Adipose tissue (tissue), 3 donors: Measurements from ENCODE around the gene PPP2R2B. TPM values are rescaled to one million over a fixed set of nuclear protein-coding genes. Genes with fewer than 3 reads are reported as not detected.

ENCODE experiments used
- H3K27ac ChIP-seq: one replicate; pipeline ENCODE4 v1.5.1; 2013; ENCODE audit warnings: low read depth, low read length
- WGBS, 3 donors: extraction: QIAGEN DNeasy Blood & Tissue Kit; methylation state at CpG; one replicate each; pipeline ENCODE4 v1.1.7; 2013; 5-methylcytosine and 5-hydroxymethylcytosine counted together
- polyA plus RNA-seq, 3 donors: library from polyadenylated mRNA; stranded (reverse); fragments of 200-250 nt; gene quantifications; one replicate each; pipeline ENCODE4 v1.2.3, GENCODE V29; 2013
- donor health status: healthy with polysubstance abuse.
- donor health status: Bipolar disorder and iron deficiency.
- donor health status: healthy.

PPP2R2B gene
- polyA plus RNA-seq, 3 donors = 0.28 to 0.34 (median 0.31) TPM

DNA sequence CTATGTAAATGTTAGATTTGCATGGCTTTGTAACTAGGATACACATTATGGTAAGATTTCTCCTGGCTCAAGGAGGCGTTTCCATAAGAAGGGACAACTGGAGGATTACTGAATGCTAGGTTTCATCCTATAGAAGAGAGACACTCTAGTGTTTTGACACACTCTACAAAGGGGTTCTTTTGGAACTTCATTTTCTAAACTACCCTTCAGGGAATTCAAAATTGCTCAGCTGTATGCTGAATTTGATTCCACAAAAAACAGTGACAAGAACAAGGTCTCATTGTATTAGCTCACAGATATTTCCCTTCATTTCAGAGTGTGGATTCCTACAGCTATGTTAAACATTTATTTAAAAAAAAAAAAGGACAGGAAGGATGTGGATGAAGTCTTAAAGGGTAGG lies 151.7 kb downstream of the PPP2R2B start:
- WGBS, 3 donors = 71 to 94% (median 84%) methylated on average over 1 of the region's 1 CpG
- H3K27ac ChIP-seq = no peak overlapping the region

DNA sequence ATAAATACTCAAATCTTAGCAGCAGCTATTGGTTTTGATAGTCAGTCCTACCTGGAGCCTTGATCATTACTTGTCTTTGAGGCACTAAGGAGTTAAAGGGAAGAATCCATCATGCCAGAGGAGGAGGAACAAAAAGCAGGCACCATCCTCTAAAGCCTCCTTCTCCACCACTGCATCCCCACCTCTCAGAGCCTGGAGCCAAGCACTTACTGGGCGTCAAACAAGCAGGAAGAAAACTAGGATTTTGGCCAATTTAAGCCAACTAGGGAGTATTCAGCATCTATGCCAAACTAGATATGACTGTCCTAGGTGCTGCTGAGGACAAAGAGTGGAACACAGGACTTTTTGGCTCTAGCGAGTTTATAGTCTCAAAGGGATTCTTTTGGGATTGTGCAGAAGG lies 152.5 kb downstream of the PPP2R2B start:
- WGBS, 3 donors = 52 to 70% (median 70%) methylated on average over 2 of the region's 2 CpGs

DNA sequence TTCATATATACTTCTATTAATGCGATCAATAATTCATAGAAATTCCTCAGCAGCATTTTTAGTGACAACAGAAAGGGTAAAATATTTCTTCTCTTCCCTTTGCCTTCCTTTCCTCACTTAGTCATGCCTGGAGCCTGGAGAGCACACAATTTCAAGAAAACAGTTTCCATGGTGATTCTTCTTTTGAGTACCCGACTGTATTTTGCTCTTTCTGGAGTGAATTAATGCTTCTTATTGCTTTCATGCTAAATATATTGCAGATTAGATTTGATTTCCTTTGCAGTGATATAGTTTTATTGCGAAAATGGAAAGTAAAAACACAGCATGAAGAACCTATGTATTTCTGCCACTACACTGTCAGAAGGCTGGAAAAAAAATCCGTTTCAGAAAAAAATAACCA lies 153.5 kb downstream of the PPP2R2B start:
- WGBS, 3 donors = 65 to 71% (median 67%) methylated on average over 4 of the region's 4 CpGs
- H3K27ac ChIP-seq = no peak overlapping the region

More for the DNA sequence above, 152.5 kb downstream of the PPP2R2B start:
- no peak overlapping the region for H3K27ac ChIP-seq

DNA sequence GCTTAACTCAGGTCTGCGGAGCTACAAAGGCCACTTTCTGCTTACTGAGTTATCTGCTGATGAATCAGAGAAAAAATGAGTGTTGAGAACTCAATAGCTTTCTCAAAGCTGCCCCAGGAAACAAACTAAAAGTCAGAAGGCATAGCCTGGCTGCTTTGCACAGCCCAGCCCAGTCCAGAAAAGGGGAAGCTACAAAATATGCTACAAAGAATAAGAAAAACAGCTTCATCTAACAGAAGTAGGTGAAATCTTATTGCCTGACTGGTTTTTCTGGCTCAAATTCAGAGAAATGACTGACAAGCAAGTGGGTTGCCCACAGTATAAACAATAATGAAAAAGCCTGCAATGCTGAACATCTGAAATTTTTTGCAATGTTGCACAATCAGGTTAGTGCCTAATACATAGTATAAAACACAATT lies 156.2 kb downstream of the PPP2R2B start:
- H3K27ac ChIP-seq = no peak overlapping the region
- WGBS, 3 donors = 58 to 87% (median 63%) methylated on average over 1 of the region's 1 CpG

DNA sequence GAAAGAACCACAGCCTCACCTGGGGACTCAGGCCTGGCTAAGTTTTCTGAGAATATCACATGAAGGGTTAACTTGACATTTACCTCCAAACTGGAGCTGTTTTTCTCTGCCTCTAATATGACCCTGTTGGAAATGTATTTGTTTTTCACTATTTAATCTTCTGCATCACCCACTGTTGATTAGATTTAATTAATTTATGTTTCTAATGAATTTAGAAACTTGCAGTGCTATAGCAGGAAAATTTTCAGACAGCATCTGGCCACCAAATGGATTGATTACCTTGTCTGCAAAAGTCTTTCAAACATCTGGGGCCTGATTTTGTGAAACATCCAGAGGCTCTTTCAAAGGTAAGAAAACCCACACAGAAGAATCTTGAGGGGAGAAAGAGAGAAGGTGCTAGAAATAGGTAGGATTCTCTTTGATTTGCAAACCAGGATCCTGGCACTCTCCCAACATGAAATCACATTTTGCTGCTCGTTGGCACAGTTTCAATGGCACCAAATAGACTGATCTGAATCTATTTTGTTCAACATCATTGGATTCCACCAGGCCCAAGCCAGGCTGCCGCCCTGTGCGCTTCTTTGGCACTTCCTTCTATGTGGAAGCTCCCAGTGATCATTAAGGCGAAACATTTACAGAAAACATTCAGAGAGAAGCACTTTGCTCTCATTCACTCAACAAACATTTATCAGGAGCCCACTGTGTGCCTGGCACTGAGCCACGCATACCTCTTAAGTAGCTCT lies 157.3 kb downstream of the PPP2R2B start:
- WGBS, 3 donors = 72 to 84% (median 83%) methylated on average over 5 of the region's 5 CpGs
- no peak overlapping the region for H3K27ac ChIP-seq

DNA sequence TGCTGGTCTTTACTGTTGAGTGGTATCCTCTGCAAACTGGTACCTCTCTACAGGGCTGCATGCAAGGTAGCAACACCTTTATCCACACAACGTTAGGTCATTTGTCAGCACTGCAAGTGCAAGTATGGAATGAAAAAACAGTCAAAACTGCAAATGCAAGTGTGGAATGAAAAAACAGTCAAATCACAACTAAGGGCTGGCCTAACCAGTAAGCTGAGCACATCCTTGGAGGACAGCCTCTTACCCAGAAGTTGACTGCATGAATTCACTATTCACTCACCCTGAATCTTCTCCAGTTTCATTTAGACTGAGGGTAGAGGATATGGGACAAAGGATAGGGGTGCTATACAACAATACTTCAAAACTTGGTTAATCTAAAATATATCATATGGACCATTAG lies 158.4 kb downstream of the PPP2R2B start:
- 61 to 78% (median 73%) methylated on average over 1 of the region's 1 CpG for WGBS, 3 donors
- H3K27ac ChIP-seq = no peak overlapping the region

DNA sequence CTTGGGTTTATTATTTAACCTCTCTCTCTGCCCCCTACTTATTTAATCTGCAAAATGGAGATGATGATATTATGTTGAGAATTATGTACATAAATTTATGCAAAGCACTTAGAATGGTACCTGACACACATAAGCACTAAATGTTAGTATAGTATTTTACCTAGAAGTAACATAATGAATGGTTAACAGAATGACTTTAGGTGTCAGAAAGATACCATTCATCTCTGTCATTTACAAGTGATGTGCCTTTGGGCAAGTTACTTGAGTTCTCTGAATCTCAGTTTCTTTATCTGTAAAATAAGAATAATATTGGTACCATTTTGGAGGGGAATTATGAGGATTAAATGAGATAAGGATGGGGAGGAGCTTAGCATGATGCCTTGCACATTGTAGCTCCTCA lies 159.4 kb downstream of the PPP2R2B start:
- no peak overlapping the region for H3K27ac ChIP-seq

DNA sequence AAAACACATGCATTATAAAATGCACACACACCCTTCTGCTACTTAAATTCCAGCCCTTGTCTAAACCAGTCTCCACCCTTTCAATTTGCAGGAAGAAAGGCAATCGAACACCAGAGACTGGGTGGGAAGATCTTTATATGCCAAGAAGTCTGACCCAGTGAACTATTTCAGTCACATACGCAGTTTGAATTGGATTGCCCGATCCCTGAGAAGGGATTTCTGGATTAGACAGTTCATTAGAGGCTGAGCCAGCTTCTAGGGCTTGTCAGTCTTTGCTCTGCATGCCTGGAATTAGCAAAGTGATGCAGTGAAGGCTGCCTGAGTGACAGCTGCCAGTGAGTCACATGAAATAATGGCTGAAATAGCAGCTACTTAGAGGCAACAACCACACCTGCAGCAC lies 159.9 kb downstream of the PPP2R2B start:
- H3K27ac ChIP-seq = no peak overlapping the region
- WGBS, 3 donors = 34 to 80% (median 48%) methylated on average over 3 of the region's 3 CpGs

DNA sequence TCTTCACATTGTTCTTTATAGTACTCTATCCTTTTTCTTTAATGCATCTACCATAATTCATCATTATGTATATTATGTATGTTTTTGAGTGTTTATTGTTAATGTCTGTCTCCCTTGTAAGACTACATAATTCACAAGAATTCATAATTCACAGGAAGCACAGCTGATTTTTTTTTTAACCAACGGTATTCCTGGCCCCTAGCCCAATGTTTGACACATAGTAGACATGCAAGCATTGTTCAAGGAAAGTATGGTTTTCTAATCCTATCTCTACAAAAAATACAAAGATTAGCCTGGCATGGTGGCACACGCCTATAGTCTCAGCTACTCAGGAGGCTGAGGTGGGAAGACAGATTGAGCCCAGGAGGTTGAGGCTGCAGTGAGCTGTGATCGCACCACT lies 160.6 kb downstream of the PPP2R2B start:
- WGBS, 3 donors = 58 to 65% (median 64%) methylated on average over 3 of the region's 3 CpGs
- no peak overlapping the region for H3K27ac ChIP-seq

DNA sequence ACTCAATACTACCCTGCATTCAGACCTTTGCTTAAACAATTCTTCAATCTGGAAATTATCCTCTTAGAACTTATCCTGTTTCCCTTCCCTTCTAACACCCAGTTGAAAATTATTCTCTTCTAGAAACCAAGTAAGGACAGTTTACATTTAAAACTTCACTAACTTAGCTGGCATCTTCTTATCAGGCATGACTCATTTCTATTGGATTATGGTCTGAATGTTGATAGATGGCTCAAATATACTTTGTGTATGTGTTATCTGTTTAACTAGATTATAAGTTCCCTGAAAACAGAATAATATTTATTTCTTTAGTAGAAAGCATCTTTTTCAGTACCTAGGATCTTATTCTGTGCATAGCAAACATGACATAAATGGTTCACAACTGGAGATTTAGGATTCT lies 161.9 kb downstream of the PPP2R2B start:
- no peak overlapping the region for H3K27ac ChIP-seq

DNA sequence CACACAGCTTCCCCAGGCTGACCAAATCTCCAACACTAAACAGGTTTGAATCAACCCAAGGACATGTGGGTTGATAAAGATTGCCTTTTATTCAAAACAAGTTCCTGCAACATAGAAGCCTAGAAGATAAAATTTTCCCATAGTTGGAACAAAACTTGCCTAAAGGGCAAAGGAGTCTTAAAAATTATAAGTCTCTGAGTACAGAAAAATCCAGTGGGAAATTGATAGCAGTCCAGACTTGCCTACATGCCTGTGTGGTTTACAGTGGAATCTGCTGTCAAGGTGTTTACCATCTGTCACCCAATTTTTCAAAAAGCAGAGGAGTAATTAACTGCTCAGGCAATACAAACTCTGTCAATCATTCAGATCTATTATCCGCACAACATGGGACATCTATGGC lies 168.2 kb downstream of the PPP2R2B start:
- 89 to 95% (median 94%) methylated on average over 1 of the region's 1 CpG for WGBS, 3 donors
- H3K27ac ChIP-seq = no peak overlapping the region

DNA sequence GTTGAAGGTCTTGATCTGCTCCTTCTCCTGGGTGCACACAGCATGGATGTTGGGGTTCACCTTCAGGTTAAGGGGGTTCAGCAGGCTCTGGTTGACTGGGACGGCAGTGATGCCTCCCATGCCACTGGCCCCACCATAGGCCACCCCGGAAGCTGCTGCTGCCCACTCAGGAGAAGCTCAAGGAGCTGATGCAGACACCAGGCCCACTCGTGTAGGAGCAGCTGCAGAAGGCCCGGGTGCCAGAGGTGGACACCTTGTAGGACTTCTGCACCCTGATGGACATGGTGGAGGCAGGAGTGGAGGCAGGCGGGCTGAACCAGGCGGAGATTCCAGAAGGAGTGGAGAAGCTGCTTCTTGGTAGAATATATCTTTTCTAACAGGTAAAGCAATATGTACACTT lies 171.2 kb downstream of the PPP2R2B start:
- H3K27ac ChIP-seq = no peak overlapping the region
- WGBS, 3 donors = 77 to 89% (median 88%) methylated on average over 6 of the region's 6 CpGs

DNA sequence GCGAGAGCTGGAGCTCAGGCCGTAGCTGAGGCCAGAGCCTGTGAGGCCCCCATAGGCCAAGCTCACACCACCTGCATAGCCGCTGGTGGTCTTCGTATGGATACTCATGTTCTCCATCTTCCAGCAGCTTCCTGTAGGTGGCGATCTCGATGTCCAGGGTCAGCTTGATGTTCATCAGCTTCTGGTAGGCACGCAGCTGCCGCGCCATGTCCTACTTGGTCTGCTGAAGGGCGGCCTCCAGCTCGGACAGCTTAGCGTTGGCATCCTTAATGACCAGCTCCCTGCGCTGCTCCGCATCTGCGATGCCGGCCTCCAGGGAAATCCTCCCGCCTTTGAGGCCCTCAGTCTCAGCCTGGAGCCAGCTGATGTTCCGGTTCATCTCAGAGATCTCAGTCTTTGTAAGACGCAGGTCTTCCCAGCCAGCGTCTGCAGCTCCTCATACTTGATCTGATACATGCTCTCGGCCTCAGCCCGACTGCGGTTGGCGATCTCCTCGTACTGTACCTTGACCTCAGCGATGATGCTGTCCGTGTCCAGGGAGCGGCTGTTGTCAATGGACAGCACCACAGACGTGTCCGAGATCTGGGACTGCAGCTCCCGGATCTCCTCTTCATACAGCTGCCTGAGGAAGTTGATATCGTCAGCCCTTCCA lies 172.1 kb downstream of the PPP2R2B start:
- 94 to 96% (median 95%) methylated on average over 32 of the region's 32 CpGs for WGBS, 3 donors
- no peak overlapping the region for H3K27ac ChIP-seq

DNA sequence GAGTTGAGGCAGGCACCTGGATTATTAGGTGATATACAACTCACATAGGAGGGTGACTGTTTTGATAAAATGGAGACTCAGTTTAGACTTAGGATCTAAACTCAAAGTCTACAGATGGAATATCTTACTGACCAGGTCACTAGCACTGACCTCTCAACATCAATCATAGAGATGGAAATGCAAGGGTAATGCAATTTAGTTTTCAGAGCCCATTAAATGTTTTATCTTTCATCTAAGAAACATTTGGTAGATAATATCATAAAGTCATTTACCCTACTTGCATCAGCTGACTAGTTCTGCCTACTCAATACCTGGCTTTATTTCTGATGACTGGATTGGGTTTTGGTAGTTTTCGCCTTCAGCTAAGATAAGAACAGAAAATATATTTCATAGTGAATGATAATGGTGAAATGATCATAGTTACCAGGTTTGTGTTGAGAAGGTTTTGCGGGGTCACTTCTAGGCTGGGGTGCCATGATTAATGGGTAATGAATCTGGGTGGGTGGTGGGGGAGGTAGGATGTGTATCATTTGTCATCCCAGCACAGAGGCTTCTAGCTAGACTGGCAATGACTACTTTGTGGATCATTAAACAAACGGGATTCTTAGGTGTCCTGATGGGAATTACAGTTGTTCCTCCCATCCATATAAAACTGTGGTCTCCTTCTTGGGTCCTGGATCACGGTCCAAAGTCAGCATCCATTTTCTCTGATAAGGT lies 173.4 kb downstream of the PPP2R2B start:
- H3K27ac ChIP-seq = no peak overlapping the region
- WGBS, 3 donors = 77 to 94% (median 78%) methylated on average over 4 of the region's 4 CpGs

DNA sequence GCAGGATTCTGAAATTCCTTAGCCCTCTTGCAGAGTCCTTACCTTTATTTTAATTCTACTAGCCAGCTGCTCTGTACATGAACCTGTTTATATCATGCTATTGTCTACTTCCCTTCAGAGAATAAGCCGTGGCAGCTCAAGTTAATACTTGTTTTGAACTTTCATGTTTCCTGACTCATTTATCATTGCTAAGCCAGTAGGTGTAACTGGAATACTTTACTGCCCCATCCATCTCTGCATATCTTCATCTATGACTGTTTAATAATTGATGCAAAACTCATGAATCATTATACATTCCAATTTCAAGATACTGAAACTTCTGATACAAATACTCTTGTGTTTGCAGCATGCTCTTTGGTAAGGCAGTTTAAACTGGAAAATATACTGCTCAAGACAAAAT lies 174.7 kb downstream of the PPP2R2B start:
- 13 to 19% (median 18%) methylated on average over 1 of the region's 1 CpG for WGBS, 3 donors
- no peak overlapping the region for H3K27ac ChIP-seq

DNA sequence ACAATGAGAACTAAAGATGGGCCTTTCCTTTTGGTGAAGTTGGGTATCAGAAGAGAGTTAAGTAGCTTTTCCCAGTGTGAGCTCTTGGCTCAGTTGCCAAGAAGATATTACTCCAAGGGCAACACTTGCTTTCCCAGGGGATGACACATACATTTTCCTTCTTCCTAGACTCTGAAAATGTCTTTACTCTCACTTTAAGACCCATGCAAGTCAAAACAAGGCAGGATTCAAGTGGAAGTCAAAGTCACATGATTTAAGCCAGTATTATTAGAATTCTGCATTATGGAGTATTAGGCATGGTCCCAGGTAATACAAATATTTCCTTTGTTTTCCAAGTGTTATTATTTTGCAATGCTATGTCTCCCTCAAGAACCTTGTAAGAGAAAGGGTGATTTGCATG lies 175.1 kb downstream of the PPP2R2B start:
- H3K27ac ChIP-seq = no peak overlapping the region

DNA sequence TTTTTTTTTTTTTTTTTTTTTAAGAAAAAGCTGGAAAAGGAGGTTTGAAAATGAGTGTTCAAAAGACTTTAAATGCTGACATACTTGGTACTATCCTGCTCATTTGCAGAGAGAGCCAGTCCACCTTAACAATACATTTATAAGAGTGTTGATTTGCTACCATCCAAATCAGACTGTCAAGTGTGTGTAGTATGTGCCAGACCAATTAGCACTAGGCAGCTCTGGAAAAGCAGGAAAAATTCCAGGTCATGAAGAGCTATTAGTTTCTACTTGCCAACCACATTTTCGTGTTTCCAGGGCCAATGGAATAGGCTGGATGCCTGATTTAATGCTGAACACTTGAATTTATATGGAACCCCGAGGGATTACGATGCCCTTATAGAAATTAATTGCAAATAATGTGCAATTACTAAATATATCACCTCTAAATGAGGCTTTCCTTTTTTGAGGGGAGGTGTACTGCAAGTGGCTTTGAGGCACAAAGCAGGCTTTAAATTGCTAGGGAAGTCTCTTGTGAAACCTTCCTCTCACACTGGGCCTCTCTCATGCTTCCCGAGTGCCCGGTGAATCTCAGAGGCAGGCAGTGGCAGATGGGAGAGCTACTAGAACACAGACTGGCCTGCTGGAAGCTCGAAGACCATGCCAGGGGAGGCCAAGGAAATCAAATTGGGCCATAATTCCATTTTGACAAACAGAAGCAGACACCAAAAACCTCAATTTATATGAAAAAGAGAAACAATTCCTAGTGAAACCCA lies 178.7 kb downstream of the PPP2R2B start:
- H3K27ac ChIP-seq = no peak overlapping the region
- 69 to 72% (median 70%) methylated on average over 6 of the region's 6 CpGs for WGBS, 3 donors

DNA sequence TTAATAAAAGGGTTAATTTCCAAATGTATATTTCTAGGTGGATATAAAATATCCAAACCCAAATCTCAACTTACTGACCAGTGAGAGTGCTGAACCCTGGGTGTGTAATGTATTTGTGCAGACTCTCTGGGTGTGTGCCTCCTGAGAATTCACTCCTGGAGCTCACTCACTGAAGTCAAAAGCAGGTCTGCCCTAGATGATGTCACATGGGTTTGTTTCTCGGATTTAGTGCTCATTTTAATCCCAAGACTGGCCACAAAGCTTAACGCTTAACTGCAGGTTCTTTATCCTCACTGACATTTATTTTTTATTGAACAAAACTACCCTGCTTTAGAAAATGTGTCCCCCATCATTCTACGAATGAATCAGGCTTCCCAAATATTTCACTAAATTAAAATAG lies 179.4 kb downstream of the PPP2R2B start:
- 71 to 77% (median 76%) methylated on average over 3 of the region's 3 CpGs for WGBS, 3 donors
- no peak overlapping the region for H3K27ac ChIP-seq

DNA sequence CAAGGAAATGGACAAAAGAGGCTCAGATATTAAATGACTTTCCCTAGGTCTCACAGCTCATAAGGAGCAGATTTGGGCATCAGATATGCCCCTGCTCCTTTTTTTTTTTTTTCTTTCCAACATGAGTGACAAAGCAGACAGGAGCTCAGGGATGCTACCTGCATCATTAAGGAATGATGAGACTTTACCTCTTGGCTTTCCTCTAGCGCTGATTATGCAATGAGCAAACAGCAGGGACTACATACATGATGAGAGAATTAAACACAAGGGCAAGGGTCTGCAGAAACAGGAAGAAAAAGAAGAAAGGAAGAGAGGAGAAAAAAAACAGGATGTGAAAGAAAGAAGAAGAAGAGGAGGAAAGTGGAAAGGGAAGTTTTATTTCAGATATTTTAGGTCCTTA lies 179.9 kb downstream of the PPP2R2B start:
- no peak overlapping the region for H3K27ac ChIP-seq
- WGBS, 3 donors = 83 to 100% (median 88%) methylated on average over 1 of the region's 1 CpG
